ENCODE data around the gene JPT1.
"Not testable (repeated sequence)": the region's sequence is repeated elsewhere in the genome, so short reads cannot be mapped to it uniquely, and the experiment has no call there.

DNA sequence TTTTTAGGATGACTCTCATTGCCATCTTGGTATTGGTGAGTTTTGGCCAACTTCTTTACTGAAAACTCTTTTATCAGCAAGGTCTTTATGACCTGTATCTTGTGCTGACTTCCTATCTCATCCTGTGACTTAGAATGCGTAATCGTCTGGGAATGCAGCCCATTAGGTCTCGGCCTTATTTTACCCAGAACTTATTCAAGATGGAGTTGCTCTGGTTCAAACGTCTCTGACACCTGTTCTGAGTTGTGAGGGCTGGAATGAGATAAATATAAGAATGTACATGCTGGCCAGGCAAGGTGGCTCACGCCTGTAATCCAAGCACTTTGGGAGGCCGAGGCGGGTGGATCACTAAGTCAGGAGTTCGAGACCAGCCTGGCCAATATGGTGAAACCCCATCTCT, 4.2 kb upstream of the JPT1 start:
- not testable (repeated sequence) for TF ChIP-seq EZH2 (IDR thresholded peaks at IDR 0.05; ENCODE audit: insufficient read depth, low read length)
- TF ChIP-seq, protein P1, sequence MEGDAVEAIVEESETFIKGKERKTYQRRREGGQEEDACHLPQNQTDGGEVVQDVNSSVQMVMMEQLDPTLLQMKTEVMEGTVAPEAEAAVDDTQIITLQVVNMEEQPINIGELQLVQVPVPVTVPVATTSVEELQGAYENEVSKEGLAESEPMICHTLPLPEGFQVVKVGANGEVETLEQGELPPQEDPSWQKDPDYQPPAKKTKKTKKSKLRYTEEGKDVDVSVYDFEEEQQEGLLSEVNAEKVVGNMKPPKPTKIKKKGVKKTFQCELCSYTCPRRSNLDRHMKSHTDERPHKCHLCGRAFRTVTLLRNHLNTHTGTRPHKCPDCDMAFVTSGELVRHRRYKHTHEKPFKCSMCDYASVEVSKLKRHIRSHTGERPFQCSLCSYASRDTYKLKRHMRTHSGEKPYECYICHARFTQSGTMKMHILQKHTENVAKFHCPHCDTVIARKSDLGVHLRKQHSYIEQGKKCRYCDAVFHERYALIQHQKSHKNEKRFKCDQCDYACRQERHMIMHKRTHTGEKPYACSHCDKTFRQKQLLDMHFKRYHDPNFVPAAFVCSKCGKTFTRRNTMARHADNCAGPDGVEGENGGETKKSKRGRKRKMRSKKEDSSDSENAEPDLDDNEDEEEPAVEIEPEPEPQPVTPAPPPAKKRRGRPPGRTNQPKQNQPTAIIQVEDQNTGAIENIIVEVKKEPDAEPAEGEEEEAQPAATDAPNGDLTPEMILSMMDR (IDR thresholded peaks at IDR 0.05; ENCODE audit: insufficient read depth, low read depth, low read length): not testable (repeated sequence)
